IPS-18c (cell line): ENCODE results near the gene CBY1.
A peak's percentile ranks its signal among the peaks of the same experiment; 100 is the strongest.
"Not testable (repeated sequence)": the region's sequence is repeated elsewhere in the genome, so short reads cannot be mapped to it uniquely, and the experiment has no call there.

Experiments used
- H3K4me3 ChIP-seq: 2 replicates; pipeline ENCODE4 v1.7.0; 2013; ENCODE audit warnings: low read depth, mild to moderate bottlenecking, low read length, moderate library complexity; ENCODE audit not compliant: insufficient read depth
- H3K9me3 ChIP-seq: one replicate; pipeline ENCODE4 v1.6.1; 2013; ENCODE audit warnings: mild to moderate bottlenecking, low read length, moderate library complexity; ENCODE audit not compliant: control insufficient read depth, insufficient read depth

The CBY1 gene

GRCh38 chr22:38638728-38639127, 17.7 kb upstream of the CBY1 start:
- H3K4me3 ChIP-seq: no peak overlapping the region
- H3K9me3 ChIP-seq: no peaks in the 10 kb centered on the region

DNA sequence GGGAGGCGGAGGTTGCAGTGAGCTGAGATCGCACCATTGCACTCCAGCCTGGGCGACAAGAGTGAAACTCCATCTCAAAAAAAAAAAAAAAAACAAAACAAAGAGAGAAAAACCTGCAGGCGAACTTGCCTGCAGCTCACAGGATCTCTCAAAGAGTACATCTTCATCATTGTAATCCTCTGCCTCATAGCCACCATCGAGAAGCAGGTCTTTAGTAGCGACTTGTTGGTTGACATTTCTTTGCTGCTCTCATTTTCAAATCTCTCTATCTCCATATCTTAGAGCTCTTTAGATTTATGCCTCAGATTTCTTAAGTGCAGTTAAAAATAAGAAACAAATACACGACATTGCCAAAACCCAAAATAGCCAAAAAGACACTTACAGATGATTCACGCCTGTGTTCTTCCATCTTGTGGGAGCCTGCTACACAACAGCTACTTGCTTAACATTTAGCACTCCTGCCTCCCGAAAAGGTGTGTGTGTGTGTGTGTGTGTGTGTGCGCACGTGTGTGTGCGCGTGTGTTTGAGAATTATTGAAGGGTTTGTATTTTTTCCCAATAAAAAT, 14.9 kb upstream of the CBY1 start:
- no peak overlapping the region for H3K4me3 ChIP-seq

GRCh38 chr22:38644245-38644644, 12.2 kb upstream of the CBY1 start:
- H3K9me3 ChIP-seq, H3K4me3 ChIP-seq: not testable (repeated sequence)

More for the DNA sequence above, 14.9 kb upstream of the CBY1 start:
- H3K9me3 ChIP-seq: no peaks in the 10 kb centered on the region

GRCh38 chr22:38645430-38645829, 11.0 kb upstream of the CBY1 start:
- Histone ChIP-seq H3K4me3 (no peak overlapping the region), H3K9me3 (no peaks in the 10 kb centered on the region)

GRCh38 chr22:38649841-38650522, 6.5 kb upstream of the CBY1 start:
- Histone ChIP-seq H3K4me3 (no peak overlapping the region), H3K9me3 (no peaks in the 10 kb centered on the region)

GRCh38 chr22:38652859-38653258, 3.6 kb upstream of the CBY1 start:
- no peaks in the 10 kb centered on the region for H3K9me3 ChIP-seq
- no peak overlapping the region for H3K4me3 ChIP-seq

- Histone ChIP-seq H3K9me3 (no peaks in the 10 kb centered on the region), H3K4me3 (no peak overlapping the region)
Observed at GRCh38 chr22:38653741-38654140, 2.7 kb upstream of the CBY1 start.

GRCh38 chr22:38655519-38656255, 751 bp upstream of the CBY1 start:
- Histone ChIP-seq H3K4me3 (peak overlapping the region; percentile 84), H3K9me3 (no peaks in the 10 kb centered on the region)

- Histone ChIP-seq H3K4me3 (peak overlapping the region; percentile 84), H3K9me3 (no peaks in the 10 kb centered on the region)
Observed at GRCh38 chr22:38657045-38657909, 839 bp downstream of the CBY1 start.

GRCh38 chr22:38674888-38675287, 18.4 kb downstream of the CBY1 start:
- Histone ChIP-seq H3K4me3 (no peak overlapping the region), H3K9me3 (no peaks in the 10 kb centered on the region)

DNA sequence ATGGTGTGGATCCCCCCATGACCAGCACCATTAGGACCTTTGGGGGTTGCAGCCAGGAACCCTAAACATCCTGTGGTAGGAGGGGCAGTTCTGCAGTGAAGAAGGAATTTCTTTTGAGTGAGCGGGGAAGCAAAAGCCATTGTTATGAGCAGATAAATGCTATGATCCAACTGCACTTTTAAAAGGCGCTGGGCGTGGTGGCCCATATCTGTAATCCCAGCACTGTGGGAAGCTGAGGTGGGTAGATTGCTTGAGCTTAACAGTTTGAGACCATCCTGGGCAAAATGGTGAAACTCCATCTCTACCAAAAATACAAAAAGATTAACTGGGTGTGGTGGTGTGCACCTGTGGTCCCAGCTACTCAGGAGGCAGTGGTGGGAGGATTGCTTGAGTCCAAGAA, 19.4 kb downstream of the CBY1 start:
- Histone ChIP-seq H3K9me3 (no peaks in the 10 kb centered on the region), H3K4me3 (no peak overlapping the region)

DNA sequence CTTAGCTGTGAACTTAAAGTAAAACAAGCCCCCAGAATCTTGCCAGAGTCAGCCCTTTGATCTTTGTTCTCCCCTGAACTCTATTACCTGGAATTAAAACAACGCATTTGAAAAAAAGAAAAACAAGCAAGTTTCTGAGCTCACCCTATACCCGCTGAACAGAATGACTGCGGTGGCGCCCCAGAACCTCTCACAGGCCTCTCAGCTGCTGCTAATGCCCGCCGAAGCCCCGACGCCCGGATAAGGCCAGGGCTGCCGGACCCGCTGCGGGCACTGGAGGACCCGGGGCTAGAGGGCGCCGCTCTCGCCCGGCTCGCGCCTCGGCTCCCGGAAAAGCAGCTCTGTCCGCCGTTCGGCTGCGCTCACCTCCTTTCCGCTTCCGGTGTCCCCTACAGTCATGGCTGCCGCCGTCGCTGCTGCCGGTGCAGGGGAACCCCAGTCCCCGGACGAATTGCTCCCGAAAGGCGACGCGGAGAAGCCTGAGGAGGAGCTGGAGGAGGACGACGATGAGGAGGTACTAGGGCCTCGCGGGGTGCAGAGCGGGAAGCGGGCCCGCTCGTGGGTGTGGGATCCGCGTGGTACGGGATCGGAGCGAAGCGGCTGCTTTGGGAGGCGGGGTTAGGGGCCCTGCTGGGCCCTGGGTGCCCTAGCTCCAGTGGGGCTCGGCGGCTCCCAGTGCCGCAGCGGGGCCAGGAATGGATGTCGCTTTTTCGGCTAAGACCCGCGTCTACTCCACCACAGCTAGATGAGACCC, 25.3 kb downstream of the CBY1 start, which contains the start of gene TOMM22:
TOMM22 (plus strand) TSS at position 376 of the 754 bp plus-strand sequence; CDS start at position 398, 22 bp downstream.
- Histone ChIP-seq H3K9me3 (peaks cover 3% of the 10 kb centered on the region), H3K4me3 (peak within 1 kb of the TSS; percentile 100)

DNA sequence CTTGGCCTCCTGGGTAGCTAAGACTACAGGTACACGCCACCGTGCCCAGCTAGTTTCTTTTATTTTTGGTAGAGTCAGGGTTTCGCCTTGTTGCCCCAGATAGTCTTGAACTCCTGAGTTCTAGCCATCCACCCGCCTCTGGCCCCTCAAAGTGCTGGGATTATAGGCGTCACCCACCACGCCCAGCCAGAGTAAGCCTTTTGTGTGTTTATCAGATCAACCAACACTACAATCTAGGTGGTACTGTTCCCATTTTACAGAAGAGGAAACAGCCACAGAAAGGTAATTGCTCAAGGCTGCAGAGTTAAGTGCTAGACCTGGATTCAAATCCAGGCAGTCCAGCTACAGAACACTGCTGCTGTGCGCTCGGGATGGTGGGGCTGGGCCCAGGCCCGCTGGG, 28.5 kb downstream of the CBY1 start:
- Histone ChIP-seq H3K4me3 (no peak overlapping the region), H3K9me3 (peaks cover 3% of the 10 kb centered on the region)

- no peak overlapping the region for H3K4me3 ChIP-seq
- peaks cover 3% of the 10 kb centered on the region for H3K9me3 ChIP-seq
Observed at GRCh38 chr22:38685761-38686160, 29.3 kb downstream of the CBY1 start.

DNA sequence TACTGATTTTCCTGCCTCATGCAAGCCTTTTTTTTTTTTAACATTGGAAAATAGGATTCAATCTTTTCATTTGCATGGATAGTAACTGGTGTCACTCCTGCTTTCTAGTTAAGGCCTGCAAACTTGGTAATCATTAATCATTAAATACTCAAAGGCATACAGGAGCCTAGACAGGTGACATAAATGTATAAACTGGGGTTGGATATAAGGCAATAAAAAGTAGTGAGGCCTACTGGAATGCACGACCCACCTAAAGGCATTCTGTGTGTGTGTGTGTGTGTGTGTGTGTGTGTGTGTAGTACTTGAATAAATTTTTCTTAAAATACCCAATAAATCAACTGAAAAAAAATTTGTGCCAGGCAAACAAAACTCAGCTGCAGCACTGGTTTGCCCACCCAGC, 33.2 kb downstream of the CBY1 start:
- no peaks in the 10 kb centered on the region for H3K9me3 ChIP-seq
- H3K4me3 ChIP-seq: no peak overlapping the region

DNA sequence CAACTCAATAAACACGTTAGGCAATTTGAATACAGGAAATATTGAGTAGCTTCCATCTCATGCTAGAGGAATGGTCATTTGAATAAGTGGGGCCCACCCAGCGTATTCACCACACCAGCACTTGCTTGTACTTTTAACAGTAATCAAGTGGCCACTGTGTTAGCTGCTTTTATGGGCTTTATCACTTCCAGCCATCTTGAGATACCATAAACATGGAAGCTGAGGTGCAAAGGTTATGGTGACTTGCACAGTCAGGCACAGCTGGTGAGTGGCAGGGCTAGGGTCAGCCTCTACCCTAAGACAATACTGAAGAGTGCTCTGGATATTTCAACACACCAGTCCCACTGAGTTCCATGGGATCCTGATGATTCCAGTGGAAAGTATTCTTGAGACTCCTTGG, 37.6 kb downstream of the CBY1 start:
- Histone ChIP-seq H3K4me3 (no peak overlapping the region), H3K9me3 (no peaks in the 10 kb centered on the region)

- Histone ChIP-seq H3K9me3 (no peaks in the 10 kb centered on the region), H3K4me3 (no peak overlapping the region)
Observed at GRCh38 chr22:38694940-38695339, 38.5 kb downstream of the CBY1 start.
